Esophagus muscularis mucosa (tissue), 4 donors: ENCODE results near the gene SNCB. TPM values are rescaled to one million over a fixed set of nuclear protein-coding genes. Genes with fewer than 3 reads are reported as not detected.

ENCODE experiments used
- DNase-seq: peaks from one replicate; pipeline ENCODE4 v3.0.0-alpha.2; 2017; ENCODE audit errors: extremely low spot score
- H3K27ac ChIP-seq, 4 donors: fragments of 200-600 bp; sonication (generic); replicated peaks in 1 of 4; 1 replicate in 3 of 4; 2 replicates in 1 of 4; pipeline ENCODE4 v1.5.1; 2016 to 2019; ENCODE audit warnings: mild to moderate bottlenecking in 1 of 4
- H3K27me3 ChIP-seq, 4 donors: fragments of 200-600 bp; sonication (generic); one replicate each; pipeline versions ENCODE4 v1.5.1 to v1.6.0; 2016 to 2019
- H3K36me3 ChIP-seq, 4 donors: fragments of 200-600 bp; sonication (generic); one replicate each; pipeline ENCODE4 v1.5.1; 2016 to 2019
- H3K4me1 ChIP-seq, 4 donors: fragments of 200-600 bp; sonication (generic); one replicate each; pipeline ENCODE4 v1.5.1; 2016 to 2019
- H3K4me3 ChIP-seq, 4 donors: fragments of 200-600 bp; sonication (generic); 1 replicate in 2 of 4; 2 replicates in 2 of 4; pipeline ENCODE4 v1.5.1; 2016 to 2019; ENCODE audit warnings: mild to moderate bottlenecking in 4 of 4, moderate library complexity in 1 of 4
- H3K9me3 ChIP-seq, 4 donors: fragments of 200-600 bp; sonication (generic); 1 replicate in 3 of 4; 2 replicates in 1 of 4; pipeline ENCODE4 v1.5.1; 2016 to 2019
- CTCF ChIP-seq, 3 experiments: fragments of 200-600 bp in 2 of 3; fragments of 450-650 bp in 1 of 3; sonication (generic) in 2 of 3; IDR thresholded peaks; one replicate each; pipeline ENCODE4 v1.5.1; 2017 to 2019; ENCODE audit warnings: antibody characterized with exemption in 3 of 3, mild to moderate bottlenecking in 2 of 3, moderate library complexity in 1 of 3
- EP300 ChIP-seq: sonication (generic); formaldehyde crosslinking; IDR thresholded peaks from one replicate; pipeline ENCODE4 v1.6.1; 2017; ENCODE audit warnings: antibody characterized with exemption
- POLR2A ChIP-seq: fragments of 450-650 bp; IDR thresholded peaks from one replicate; pipeline ENCODE4 v1.6.1; 2017; ENCODE audit warnings: antibody characterized with exemption, moderate library complexity, mild to moderate bottlenecking, low read depth
- POLR2AphosphoS5 ChIP-seq, 2 donors: sonication (generic); formaldehyde crosslinking; IDR thresholded peaks; one replicate each; pipeline ENCODE4 v1.6.1; 2017; ENCODE audit warnings: antibody characterized with exemption in 2 of 2
- WGBS: methylation state at CpG from one replicate; pipeline ENCODE4 v1.1.5; 2018; 5-methylcytosine and 5-hydroxymethylcytosine counted together
- intact Hi-C: fragments of 100-400 bp; cut with DNase I; formaldehyde crosslinking; loops from one replicate; pipeline ENCODE4 v1.15.1; 2023
- total RNA-seq, 4 donors: library from RNA; depleted of rRNA; stranded (reverse); fragments of >200 nt; gene quantifications; one replicate each; pipeline versions ENCODE4 v1.1.0 to v1.2.1, GENCODE V29; 2016

Gene SNCB
- total RNA-seq, 4 donors from 2014 or later: not detected

DNA sequence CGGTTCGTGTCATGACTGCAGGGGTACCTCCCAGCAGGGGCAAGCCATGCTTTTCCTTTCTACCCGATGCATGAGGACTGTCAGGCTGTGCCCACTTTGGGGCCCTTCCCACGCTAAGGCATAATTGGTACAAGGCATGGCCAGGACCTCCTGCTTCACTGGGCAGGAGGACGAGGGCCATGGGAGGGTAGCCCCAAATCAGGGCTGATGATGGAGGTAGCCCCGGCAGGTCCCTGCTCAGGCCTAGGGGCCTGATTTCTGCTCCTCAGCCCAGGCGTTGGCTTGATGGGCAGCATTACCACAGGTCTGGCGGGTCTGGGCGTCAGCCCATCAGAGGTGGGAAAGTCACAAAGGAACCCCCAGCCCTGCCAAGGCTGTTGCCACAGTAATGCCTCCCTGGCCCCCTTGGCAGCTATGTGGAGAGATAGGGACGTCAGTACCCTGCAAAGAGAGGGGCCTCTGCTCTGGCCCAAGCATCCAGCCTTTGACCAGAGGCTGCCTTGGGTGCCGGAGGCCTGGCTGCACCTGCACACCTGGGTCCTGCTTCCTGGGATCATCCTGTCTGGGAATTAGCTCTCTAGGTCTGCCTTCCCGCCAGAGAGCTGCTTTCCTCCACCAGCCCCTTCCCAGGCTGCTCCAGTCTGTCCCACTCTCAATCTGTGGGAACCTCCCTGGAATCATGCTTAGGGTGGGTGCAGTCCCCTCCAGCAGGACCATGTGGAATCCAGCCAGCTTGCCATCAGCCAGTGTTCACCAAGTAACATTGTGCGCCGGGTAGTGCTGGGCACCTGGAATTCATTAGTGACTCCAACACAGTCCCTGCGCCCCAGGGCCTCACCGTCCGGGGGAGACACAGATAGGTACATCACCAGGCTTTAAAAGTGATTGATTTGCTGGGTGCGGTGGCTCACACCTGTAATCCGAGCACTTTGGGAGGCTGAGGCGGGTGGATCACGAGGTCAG lies 32.3 kb upstream of the SNCB start:
- intact Hi-C loops: no loop called here
- Histone ChIP-seq H3K27ac (no peak overlapping the region), H3K9me3 (no peaks in the 10 kb centered on the region), H3K4me1 (peaks cover 13 to 28% (median 22%) of the 10 kb centered on the region in 4 donors), H3K36me3 (peaks cover 0 to 3% (median 1%) of the 10 kb centered on the region in 4 donors), H3K27me3 (peaks cover 0 to 40% (median 11%) of the 10 kb centered on the region in 4 donors), H3K4me3 (no peak overlapping the region)
- TF ChIP-seq POLR2A (no peak), EP300 (no peak), POLR2AphosphoS5 (IDR thresholded peaks at IDR 0.05) (no peak), CTCF (IDR thresholded peaks at IDR 0.05) (no peak)
- DNase-seq: no peak
- 82% methylated on average over 17 of the region's 21 CpGs for WGBS

DNA sequence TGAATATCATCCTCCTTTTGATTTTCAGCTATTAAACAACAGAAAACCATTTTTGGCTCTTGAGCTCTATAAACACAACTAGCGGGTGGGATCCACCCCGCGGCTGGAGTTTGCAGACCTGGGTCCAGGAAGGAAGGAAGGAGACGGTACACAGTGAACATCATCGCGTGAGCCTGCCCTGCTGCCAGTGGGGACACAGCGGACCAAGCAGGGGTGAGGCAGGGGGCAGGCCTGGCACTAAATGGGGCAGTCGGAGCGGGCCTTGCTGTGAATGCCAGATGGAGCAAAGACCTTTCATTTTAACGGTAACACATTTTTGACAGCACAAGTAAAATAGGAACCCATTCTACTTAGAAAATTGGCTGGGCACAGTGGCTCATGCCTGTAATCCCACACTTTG lies 31.3 kb upstream of the SNCB start:
- H3K27ac ChIP-seq: no peak overlapping the region
- H3K9me3 ChIP-seq: no peaks in the 10 kb centered on the region
- TF ChIP-seq POLR2AphosphoS5 (IDR thresholded peaks at IDR 0.05): no peak
- no peak for TF ChIP-seq CTCF (IDR thresholded peaks at IDR 0.05)
- no peak for TF ChIP-seq EP300
- TF ChIP-seq POLR2A: no peak
- no peak for DNase-seq
- peaks cover 0 to 13% (median 11%) of the 10 kb centered on the region in 4 donors for H3K36me3 ChIP-seq
- whole genome bisulfite sequencing: 71% methylated on average over 10 of the region's 10 CpGs
- H3K4me3 ChIP-seq: no peak overlapping the region
- peaks cover 13 to 28% (median 22%) of the 10 kb centered on the region in 4 donors for H3K4me1 ChIP-seq
- intact Hi-C loops: no loop called here
- H3K27me3 ChIP-seq: peaks cover 0 to 40% (median 11%) of the 10 kb centered on the region in 4 donors

DNA sequence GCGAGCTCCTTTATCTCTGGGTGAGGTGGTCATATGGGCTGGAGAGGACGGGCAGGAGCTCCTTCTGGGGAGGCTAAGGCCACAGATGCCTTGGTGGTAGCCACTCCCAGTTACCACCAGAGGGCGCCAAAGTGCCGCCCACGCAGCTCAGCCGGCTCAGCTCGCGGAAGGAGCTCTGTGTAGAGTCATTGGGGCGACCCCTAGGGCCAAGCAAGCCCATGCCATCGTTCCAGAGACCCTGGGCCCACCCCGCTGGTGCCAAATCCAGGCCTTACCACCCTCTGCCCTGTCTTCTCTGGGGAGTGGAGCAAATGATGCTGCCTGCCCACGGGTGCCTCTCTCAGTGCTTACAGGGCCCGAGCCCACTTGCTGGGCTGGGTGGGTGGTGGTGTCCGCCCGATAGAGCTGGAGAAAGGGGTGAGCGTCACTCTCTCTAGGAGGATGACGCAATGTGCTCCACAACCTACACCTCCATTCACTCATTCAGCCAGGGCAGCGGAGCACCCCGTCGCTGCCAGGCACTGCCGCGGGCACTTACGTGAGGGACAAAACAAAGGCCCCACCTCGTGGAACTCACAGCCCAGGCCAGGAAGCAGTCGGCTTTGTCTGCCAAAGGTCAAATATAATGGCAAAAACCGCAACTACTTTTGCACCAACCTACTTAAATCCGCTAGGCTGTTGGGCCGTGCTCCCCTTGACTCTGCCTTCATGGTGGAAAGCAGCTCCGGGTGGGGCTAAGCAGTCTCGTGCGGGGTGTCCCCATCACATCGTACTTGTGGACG lies 30.7 kb upstream of the SNCB start:
- peak in 2 of 3 experiments; percentile 80 to 89 for TF ChIP-seq CTCF (IDR thresholded peaks at IDR 0.05)
- TF ChIP-seq POLR2AphosphoS5 (IDR thresholded peaks at IDR 0.05): peak in 1 of 2 donors; percentile 32
- no peak for TF ChIP-seq EP300
- no peak for TF ChIP-seq POLR2A
- DNase-seq: no peak
- 77% methylated on average over 19 of the region's 33 CpGs for WGBS
- H3K4me1 ChIP-seq: peaks cover 13 to 28% (median 22%) of the 10 kb centered on the region in 4 donors
- H3K36me3 ChIP-seq: peaks cover 0 to 19% (median 17%) of the 10 kb centered on the region in 4 donors
- no peak overlapping the region for H3K4me3 ChIP-seq
- no peaks in the 10 kb centered on the region for H3K9me3 ChIP-seq
- intact Hi-C loops: no loop called here
- H3K27me3 ChIP-seq: peaks cover 0 to 39% (median 11%) of the 10 kb centered on the region in 4 donors
- H3K27ac ChIP-seq: no peak overlapping the region

GRCh38 chr5:176660530-176660859 lies 30.2 kb upstream of the SNCB start:
- peaks cover 0 to 25% (median 22%) of the 10 kb centered on the region in 4 donors for H3K36me3 ChIP-seq
- H3K27ac ChIP-seq: no peak overlapping the region
- TF ChIP-seq POLR2AphosphoS5 (IDR thresholded peaks at IDR 0.05) (no peak), EP300 (no peak), POLR2A (no peak), CTCF (IDR thresholded peaks at IDR 0.05) (no peak)
- peaks cover 13 to 28% (median 22%) of the 10 kb centered on the region in 4 donors for H3K4me1 ChIP-seq
- H3K9me3 ChIP-seq: no peaks in the 10 kb centered on the region
- peaks cover 0 to 33% (median 11%) of the 10 kb centered on the region in 4 donors for H3K27me3 ChIP-seq
- 13% methylated on average over 1 of the region's 1 CpG for WGBS
- intact Hi-C loops: no loop called here
- no peak for DNase-seq
- no peak overlapping the region for H3K4me3 ChIP-seq
